Retina (tissue), 1 donor: ENCODE measurements around the gene KCNJ6.

Experiments used
- DNase-seq: peaks from one replicate; pipeline ENCODE4 v3.0.0-alpha.2; 2016

Gene KCNJ6

GRCh38 chr21:37903396-37903795 lies 12.9 kb downstream of the KCNJ6 start:
- no peak for DNase-seq

GRCh38 chr21:37899146-37899545 lies 17.1 kb downstream of the KCNJ6 start:
- DNase-seq: no peak

GRCh38 chr21:37896788-37897187 lies 19.5 kb downstream of the KCNJ6 start:
- no peak for DNase-seq

- DNase-seq: no peak
Observed at GRCh38 chr21:37891972-37892371, 24.3 kb downstream of the KCNJ6 start.

- DNase-seq: no peak
Observed at GRCh38 chr21:37888659-37889058, 27.6 kb downstream of the KCNJ6 start.

- DNase-seq: no peak
Observed at GRCh38 chr21:37886726-37887299, 29.4 kb downstream of the KCNJ6 start.

- DNase-seq: no peak
Observed at GRCh38 chr21:37886120-37886519, 30.1 kb downstream of the KCNJ6 start.

GRCh38 chr21:37878946-37879660 lies 37.2 kb downstream of the KCNJ6 start:
- no peak for DNase-seq

- DNase-seq: no peak
Observed at GRCh38 chr21:37877888-37878684, 38.2 kb downstream of the KCNJ6 start.

GRCh38 chr21:37877171-37877570 lies 39.1 kb downstream of the KCNJ6 start:
- no peak for DNase-seq

- no peak for DNase-seq
Observed at GRCh38 chr21:37876561-37876960, 39.7 kb downstream of the KCNJ6 start.

GRCh38 chr21:37874904-37875780 lies 41.1 kb downstream of the KCNJ6 start:
- no peak for DNase-seq

- no peak for DNase-seq
Observed at GRCh38 chr21:37874481-37874880, 41.8 kb downstream of the KCNJ6 start.

- DNase-seq: no peak
Observed at GRCh38 chr21:37873655-37874054, 42.6 kb downstream of the KCNJ6 start.

- no peak for DNase-seq
Observed at GRCh38 chr21:37871121-37871862, 45.0 kb downstream of the KCNJ6 start.

- DNase-seq: no peak
Observed at GRCh38 chr21:37870221-37870620, 46.0 kb downstream of the KCNJ6 start.

GRCh38 chr21:37869661-37870060 lies 46.6 kb downstream of the KCNJ6 start:
- no peak for DNase-seq

GRCh38 chr21:37868446-37869295 lies 47.6 kb downstream of the KCNJ6 start:
- DNase-seq: no peak

- no peak for DNase-seq
Observed at GRCh38 chr21:37866027-37866426, 50.2 kb downstream of the KCNJ6 start.

- DNase-seq: no peak
Observed at GRCh38 chr21:37865156-37865555, 51.1 kb downstream of the KCNJ6 start.

- DNase-seq: no peak
Observed at GRCh38 chr21:37863842-37864241, 52.4 kb downstream of the KCNJ6 start.
